HG03060 (cell line): ENCODE measurements around the gene KLLN.
"Not testable (repeated sequence)": the region's sequence is repeated elsewhere in the genome, so short reads cannot be mapped to it uniquely, and the experiment has no call there.

Experiments
- ATAC-seq: cut with Tn5 transposase; IDR thresholded peaks from one replicate; pipeline ENCODE4 v1.9.1; 2021; ENCODE audit warnings: low read depth, moderate number of reproducible peaks; ENCODE audit not compliant: unreplicated experiment

Gene KLLN

GRCh38 chr10:87863053-87863943 is at the start of gene KLLN, which contains the start of gene PTEN:
Gene KLLN, minus strand, starts transcription at chr10:87863533. Its CDS starts 1,046 bp downstream, at chr10:87862487.
Gene PTEN, plus strand, starts transcription at chr10:87863625. Its CDS starts 845 bp downstream, at chr10:87864470.
- ATAC-seq, result no peak

DNA sequence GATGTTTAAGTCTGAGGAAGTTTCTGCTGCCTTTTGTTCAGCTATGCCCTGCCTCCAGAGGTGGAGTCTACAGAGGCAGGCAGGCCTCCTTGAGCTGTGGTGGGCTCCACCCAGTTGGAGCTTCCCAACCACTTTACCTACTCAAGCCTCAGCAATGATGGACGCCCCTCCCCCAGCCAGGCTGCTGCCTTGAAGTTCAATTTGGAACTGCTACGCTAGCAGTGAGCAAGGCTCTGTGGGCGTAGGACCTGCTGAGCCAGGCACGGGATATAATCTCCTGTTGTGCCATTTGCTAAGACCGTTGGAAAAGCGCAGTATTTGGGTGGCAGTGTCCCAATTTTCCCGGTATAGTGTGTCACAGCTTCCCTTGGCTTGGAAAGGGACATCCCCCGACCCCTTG is 40.1 kb upstream of the KLLN start:
- not testable (repeated sequence) for ATAC-seq

DNA sequence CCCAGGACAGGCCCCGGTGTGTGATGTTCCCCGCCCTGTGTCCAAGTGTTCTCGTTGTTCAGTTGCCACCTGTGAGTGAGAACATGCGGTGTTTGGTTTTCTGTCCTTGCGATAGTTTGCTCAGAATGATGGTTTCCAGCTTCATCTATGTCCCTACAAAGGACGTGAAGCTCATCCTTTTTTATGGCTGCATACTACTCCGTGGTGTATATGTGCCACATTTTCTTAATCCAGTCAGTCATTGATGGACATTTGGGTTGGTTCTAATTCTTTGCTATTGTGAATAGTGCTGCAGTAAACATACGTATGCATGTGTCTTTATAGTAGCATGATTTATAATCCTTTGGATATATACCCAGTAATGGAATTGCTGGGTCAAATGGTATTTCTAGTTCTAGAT is 34.6 kb upstream of the KLLN start:
- ATAC-seq, result not testable (repeated sequence)

- ATAC-seq, result no peak
Measured at GRCh38 chr10:87896216-87896615, 32.9 kb upstream of the KLLN start.

GRCh38 chr10:87895430-87895829 is 32.1 kb upstream of the KLLN start:
- no peak for ATAC-seq

DNA sequence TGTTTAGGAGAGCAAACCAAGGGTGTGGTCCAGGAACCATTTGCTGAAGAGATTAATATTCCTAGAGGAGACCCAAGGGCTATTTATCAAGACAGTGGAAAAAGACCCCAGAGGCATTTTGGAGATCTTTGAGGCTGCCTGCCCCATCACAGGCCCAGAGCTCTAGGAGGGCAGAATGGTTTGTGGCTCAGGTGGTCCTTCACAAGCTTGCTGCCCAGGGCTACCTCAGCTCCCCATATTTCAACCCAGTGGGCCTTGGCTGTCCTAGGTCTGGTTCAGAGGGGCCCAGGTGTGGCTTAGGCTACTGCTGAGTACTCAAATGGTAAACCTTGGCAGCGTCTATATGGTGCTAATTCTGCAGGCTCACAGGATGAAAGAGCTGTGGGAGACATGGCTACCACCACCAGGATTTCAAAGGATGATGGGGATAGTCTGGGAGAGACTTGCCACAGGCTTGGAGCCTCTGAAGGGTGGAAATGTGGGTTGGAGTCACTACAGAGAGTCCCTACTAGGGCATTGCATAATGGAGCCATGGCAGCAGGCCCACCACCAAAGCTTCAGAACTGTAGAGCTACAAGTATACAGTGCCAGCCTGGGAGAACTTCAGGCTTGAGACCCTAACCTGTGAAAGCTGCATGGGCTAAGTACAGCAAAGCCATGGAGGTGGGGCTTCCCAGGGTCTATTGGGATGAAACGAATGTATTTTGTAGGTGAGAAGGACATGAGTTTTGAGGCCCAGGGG is 24.4 kb upstream of the KLLN start:
- no peak for ATAC-seq

GRCh38 chr10:87887146-87887545 is 23.8 kb upstream of the KLLN start:
- no peak for ATAC-seq

DNA sequence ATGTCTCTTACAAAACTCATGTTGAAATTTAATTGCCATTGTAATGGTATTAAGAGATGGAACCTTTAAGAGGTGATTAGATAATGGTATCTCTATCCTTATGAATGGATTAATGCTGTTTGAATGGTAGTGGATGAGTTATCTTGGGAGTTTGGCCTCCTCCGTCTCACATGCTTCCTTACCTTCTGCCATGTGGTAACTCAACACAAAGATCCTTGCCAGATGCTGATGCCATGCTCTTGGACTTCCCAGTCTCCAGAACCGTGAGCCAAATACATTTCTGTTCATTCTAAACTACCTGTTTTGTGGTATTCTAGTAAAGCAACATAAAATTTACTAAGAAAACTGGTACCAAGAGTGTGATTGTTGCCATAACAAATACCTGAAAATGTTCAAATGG is 23.3 kb upstream of the KLLN start:
- no peak for ATAC-seq

DNA sequence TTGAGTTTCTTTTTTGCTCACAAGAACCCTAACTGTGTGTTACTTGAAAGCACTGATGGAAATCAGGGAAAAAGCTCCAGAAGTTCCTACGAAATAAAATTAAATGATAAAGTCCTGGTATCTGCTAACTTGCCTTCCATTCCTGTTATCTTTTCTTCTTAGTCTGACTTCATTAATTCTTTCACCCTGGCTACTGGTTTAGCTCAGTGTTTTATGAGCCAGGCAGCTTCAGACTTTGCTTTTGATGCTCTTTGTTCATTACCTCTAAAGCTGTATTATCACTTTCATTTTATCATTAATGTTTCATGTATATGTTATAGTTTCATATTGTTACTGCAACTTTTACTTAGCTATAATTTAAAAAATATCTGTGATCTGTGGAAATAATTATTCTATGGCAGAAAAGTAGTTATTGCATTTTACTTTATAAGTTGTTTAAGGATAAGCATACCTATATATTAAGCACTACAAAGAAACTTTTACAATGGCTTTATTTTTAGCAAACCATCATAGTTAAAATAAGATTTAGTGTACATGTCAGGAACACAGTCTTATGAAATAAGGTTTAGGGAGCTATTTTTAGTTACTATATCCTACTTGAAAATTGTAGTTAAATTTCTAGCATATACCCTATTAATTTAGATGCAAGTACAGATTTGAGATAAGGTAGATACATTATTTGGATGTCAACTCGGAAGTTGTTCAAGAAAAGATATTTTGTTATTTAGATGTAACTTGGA is 19.4 kb upstream of the KLLN start:
- no peak for ATAC-seq

GRCh38 chr10:87881373-87882059 is 18.2 kb upstream of the KLLN start:
- not testable (repeated sequence) for ATAC-seq

- ATAC-seq, result no peak
Measured at GRCh38 chr10:87880336-87880735, 17.0 kb upstream of the KLLN start.

GRCh38 chr10:87878664-87879459 is 15.5 kb upstream of the KLLN start:
- no peak for ATAC-seq

- ATAC-seq, result no peak
Measured at GRCh38 chr10:87875929-87876571, 12.7 kb upstream of the KLLN start.

GRCh38 chr10:87873656-87874055 is 10.3 kb upstream of the KLLN start:
- ATAC-seq, result no peak

DNA sequence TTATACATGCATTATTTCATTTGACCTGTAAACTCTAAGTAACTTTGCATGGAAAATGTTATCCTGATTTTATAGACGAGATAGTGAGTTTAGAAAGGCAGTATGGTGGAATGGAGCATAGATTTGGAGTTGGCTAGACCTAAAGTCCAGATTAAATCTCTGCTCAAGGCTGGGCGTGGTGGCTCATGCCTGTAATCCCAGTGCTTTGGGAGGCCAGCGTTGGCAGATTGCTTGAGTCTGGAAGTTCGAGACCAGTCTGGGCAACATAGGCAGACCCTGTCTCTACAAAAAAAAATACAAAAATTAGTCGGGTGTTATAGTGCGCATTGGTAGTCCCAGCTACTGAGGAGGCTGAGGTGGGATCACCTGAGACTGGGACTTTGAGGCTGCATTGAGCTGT is 9.5 kb upstream of the KLLN start:
- ATAC-seq, result no peak

DNA sequence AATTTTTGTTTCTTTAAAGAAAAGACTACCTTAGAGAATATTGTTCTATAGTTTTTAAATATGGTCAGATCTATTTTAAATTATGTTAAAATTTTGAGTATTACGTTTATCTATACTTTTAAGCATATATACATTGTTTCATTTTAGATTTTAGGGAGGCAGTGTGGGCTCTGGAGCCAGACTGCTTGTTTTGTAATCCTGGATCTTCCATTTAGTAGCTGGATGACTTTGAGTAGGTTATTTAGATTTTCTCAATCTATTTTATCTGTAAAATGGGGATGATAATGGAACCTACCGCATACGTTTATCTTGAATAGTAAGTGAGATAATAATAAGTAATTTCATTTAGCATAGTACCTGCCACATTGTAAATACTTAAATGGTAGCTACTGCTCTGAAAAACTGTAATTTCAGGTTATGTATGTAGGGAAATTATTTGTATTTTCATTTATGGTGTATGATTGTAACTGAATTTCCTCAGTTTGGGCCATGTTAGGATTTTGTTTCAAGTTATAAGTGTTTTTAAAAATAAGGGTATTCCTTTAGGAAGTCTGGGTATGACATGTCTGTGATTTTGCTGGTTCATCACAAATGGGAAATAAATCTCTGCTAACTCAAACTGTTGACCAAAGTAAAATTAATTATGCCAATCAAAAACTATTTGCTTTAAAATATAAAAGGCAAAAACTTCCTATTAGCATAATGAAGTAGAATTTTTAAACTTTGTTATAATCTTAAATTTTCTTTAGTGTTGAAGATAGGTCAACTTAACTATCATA is 6.6 kb upstream of the KLLN start:
- no peak for ATAC-seq

- not testable (repeated sequence) for ATAC-seq
Measured at GRCh38 chr10:87869139-87869538, 5.8 kb upstream of the KLLN start.

DNA sequence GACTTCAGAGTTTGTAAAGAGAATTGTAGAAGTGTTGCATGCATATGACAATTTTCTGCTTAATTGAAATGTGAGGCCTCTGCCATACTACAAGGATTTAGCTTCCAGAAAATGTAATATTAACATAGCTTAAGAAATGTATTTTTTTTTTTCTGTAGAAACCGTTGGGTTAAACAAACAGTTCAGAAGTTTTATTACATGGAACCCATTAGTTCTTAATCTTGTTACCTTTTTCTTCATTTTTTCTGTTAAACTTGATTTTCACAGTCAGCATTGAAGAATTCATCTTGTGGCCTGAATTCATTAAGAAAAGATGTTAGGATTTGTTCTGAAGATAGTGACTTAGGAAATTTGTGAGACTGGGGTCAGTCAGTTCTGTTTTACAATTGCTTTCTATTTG is 4.9 kb upstream of the KLLN start:
- no peak for ATAC-seq
